HG03066 (cell line): ENCODE measurements around the gene GPR39.

Experiments
- ATAC-seq: cut with Tn5 transposase; IDR thresholded peaks from one replicate; pipeline ENCODE4 v1.9.1; 2021; ENCODE audit warnings: low read depth; ENCODE audit not compliant: unreplicated experiment

The GPR39 gene

GRCh38 chr2:132589111-132589830 lies 172.7 kb downstream of the GPR39 start:
- no peak for ATAC-seq

- ATAC-seq = no peak
Observed at GRCh38 chr2:132589966-132590365, 173.4 kb downstream of the GPR39 start.

GRCh38 chr2:132593171-132593570 lies 176.6 kb downstream of the GPR39 start:
- ATAC-seq = no peak

- ATAC-seq = no peak
Observed at GRCh38 chr2:132595186-132595585, 178.6 kb downstream of the GPR39 start.

- ATAC-seq = no peak
Observed at GRCh38 chr2:132595693-132596092, 179.1 kb downstream of the GPR39 start.

GRCh38 chr2:132597166-132597565 lies 180.6 kb downstream of the GPR39 start:
- no peak for ATAC-seq

GRCh38 chr2:132597831-132598230 lies 181.2 kb downstream of the GPR39 start:
- no peak for ATAC-seq

GRCh38 chr2:132598536-132598935 lies 181.9 kb downstream of the GPR39 start:
- ATAC-seq = no peak

- ATAC-seq = no peak
Observed at GRCh38 chr2:132599556-132599955, 183.0 kb downstream of the GPR39 start.

- no peak for ATAC-seq
Observed at GRCh38 chr2:132604561-132604960, 188.0 kb downstream of the GPR39 start.

GRCh38 chr2:132605236-132606180 lies 188.9 kb downstream of the GPR39 start:
- no peak for ATAC-seq

GRCh38 chr2:132606649-132607048 lies 190.0 kb downstream of the GPR39 start:
- ATAC-seq = no peak

- ATAC-seq = no peak
Observed at GRCh38 chr2:132607426-132608090, 191.0 kb downstream of the GPR39 start.

GRCh38 chr2:132608311-132608710 lies 191.7 kb downstream of the GPR39 start:
- ATAC-seq = no peak

GRCh38 chr2:132609101-132609890 lies 192.7 kb downstream of the GPR39 start:
- no peak for ATAC-seq

GRCh38 chr2:132611719-132612118 lies 195.1 kb downstream of the GPR39 start:
- ATAC-seq = no peak

GRCh38 chr2:132615329-132616085 lies 198.9 kb downstream of the GPR39 start:
- ATAC-seq = no peak

- no peak for ATAC-seq
Observed at GRCh38 chr2:132617989-132618388, 201.4 kb downstream of the GPR39 start.

- ATAC-seq = no peak
Observed at GRCh38 chr2:132618734-132619133, 202.1 kb downstream of the GPR39 start.

GRCh38 chr2:132620115-132620514 lies 203.5 kb downstream of the GPR39 start:
- no peak for ATAC-seq
